Fibroblast of skin of left biceps (primary cell): Measurements from ENCODE around the gene EXTL1.
"Not testable (repeated sequence)": the region's sequence is repeated elsewhere in the genome, so short reads cannot be mapped to it uniquely, and the experiment has no call there.

ENCODE experiments used
- DNase-seq, 2 experiments: peaks; one replicate each; pipeline ENCODE4 v3.0.0-alpha.2; 2013; ENCODE audit warnings: low read depth in 2 of 2

The EXTL1 gene

DNA sequence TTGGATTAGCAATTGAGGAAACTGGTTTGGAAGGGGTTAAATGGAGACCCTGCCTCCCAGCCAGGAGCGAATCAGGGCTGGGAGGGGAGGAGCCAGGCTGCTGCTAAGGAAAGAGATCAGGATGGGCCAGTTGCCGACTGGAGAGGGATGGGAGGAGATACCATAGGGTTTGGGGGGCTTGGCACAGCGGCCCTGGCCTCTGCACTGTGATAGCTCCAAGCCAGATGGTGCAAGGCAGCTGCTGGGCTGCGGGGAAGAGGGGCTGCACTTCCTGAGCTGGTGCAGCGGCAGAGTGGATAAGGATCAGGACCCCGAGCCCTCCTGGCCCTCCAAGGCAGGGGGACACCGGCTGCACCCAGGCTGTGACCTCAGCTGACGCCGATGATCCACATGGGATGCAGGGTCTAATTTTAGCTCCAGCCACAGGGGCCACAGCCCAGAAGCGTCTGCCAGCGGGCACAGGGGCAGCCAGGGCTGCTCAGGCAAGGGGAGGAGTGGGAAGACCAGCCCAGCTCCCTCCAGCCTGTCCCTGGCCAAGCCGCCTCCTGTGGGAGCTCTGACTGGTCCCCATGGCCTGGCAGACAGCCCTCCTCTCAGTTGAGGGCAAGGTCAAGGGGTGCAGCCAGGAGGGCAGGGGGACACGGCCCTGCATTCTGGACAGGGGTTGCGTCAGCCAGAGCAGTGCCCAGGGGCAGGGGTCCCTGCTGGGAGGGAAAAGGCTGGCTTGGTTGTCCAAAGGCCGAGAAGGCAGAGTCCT, at the start of gene EXTL1:
Gene EXTL1, plus strand, starts transcription at position 129 of the 757 bp plus-strand sequence. CDS start 872 bp downstream, outside the sequence.
- no peak for DNase-seq

- DNase-seq, result no peak
Observed at GRCh38 chr1:25971811-25972180, 49.8 kb upstream of the EXTL1 start.

DNA sequence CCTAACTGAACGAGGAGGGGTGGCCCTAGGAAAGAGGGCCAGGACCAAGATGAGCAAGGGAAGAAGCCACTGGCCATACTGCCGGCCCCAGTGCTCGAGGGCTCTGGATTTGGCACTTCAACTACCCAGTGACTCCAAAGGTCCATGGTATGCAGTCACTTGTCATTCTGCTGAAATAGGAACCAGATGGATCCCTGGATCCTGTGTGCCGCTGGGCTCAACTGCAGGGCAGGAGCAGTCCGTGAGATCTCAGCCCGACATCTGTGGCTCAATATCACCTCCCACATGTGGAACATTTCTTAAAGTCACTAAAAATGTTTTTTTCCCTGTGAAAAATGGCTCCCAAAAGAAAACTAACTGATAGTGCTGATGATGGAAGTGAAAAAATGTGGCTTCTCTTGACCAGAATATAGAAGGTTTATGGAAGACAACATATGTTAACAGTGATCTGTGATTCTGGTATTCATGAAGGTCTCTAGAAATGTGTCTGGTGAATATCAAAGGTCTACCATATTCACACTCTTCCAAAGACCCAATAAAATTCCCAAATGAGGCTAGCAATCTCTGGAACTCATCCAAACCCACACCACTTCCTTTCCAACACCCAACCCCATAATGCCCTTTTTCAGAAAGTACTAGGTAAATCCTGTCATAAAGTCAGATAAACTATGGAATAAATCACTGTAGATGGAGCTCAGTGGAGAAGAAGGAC, 47.8 kb upstream of the EXTL1 start:
- peak in 1 of 2 experiments; percentile 18 for DNase-seq

GRCh38 chr1:25977801-25978200, 43.8 kb upstream of the EXTL1 start:
- DNase-seq, result no peak

DNA sequence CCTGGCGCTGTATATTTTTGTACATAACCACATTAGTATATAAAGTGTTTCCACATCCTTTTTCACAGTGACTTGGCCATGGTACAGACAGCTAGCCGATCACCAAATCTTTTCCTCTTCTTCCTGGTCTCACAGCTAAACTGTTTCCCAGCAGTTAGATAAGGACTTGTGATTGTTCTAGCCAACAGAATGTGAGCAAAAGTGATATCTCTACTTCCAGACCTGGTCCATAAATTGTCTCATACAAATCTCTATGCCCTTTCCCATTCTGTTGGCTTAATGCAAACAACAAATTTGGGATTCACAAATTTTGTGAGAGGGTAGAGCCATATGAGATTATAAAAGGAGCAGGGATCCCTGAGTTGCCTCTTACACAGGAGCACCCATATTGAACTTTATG, 43.2 kb upstream of the EXTL1 start:
- no peak for DNase-seq

GRCh38 chr1:25979210-25979609, 42.4 kb upstream of the EXTL1 start:
- no peak for DNase-seq

- no peak for DNase-seq
Observed at GRCh38 chr1:25985171-25985570, 36.4 kb upstream of the EXTL1 start.

DNA sequence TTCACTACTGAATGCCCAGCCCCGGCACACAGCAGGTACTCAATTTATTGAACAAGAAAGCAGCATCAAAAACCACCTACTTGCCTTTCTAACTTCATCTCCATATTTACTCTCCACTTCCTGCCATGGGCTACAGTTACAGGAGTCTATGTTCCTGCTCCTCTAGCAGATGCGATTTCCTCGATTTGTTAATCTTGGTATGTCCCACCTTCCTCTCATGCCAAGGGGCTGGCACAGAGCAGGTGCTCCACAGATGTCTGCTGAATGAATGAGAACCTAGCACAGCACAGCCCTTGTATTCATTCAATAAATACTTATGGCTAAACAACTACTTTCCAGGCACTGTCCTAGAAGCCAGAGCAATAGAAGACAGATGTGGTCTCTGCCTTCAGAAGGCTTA, 35.9 kb upstream of the EXTL1 start:
- no peak for DNase-seq

GRCh38 chr1:25986773-25987172, 34.8 kb upstream of the EXTL1 start:
- DNase-seq, result not testable (repeated sequence)

DNA sequence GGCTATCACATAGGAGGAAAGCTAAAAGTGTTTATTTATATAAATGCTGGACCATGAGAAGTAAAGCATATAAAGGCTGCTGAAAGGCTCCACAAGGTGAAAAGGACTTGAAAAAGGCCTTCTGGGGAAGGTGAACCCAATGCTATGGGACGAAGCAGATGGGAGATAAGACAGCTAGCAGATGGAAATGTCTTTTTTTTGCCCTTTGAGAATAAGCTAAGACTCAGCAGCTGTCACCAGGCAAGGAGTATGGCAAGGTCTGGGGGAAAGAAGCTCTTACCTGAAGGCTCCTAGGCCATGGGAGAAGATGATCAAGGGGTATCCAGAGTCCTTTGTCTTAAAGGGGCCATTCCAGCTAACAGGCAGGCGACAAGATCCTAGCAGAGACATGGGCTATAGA, 33.6 kb upstream of the EXTL1 start:
- no peak for DNase-seq

DNA sequence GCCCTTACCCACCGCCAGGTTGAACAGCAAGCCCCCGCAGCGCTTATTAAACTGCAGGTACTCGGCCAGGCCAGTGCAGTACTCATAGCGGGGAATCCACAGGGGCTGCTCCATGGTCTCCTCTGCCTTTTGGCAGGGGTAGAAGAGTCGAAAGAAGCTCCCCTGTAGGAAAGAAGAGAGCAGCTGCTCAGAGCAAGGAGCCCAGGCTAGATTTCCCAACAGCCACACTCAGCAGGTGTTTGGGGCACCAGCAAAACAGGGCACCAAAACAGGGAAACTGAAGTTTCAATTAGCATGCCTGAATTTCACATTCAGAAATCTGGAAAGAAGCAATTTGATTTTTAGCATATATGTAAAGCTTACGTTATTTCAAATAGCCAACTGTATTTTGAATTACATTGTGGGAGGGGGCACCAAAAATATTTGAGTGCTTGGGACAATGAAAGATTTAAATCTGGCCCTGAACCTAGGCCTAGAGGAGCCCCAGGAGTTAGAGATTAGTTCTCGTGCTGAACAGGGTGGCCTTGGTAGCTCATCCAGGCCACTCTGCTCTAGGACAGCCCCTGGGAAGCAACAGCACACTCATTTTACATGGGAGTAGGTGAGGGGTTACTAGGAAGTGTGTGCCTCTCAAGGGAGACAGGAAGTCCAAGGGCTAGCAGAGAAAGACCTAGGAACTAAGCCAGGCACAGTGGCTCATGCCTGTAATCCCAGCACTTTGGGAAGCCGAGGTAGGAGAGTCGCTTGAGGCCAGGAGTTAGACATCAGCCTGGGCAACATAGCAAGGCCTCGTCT, 31.9 kb upstream of the EXTL1 start:
- DNase-seq, result no peak

DNA sequence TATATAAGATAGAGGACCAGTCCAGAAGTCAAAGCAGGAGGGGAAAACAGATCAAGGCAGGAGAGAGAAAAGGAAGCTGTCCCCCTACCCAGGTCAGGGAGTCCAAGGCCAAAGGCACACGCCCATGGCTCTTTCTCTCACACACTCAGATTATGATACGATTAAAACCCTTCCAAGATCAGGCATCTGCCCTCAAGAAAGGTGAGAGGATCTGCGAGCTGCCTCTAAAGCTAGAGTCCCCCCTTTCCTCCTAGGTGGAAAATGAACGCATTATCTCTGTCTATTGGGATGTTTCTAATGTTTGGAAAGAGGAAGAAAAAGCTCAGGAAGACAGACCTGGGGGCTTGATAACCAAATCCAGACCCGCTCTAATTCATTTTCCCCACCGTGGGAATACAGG, 31.3 kb upstream of the EXTL1 start:
- DNase-seq, result no peak

DNA sequence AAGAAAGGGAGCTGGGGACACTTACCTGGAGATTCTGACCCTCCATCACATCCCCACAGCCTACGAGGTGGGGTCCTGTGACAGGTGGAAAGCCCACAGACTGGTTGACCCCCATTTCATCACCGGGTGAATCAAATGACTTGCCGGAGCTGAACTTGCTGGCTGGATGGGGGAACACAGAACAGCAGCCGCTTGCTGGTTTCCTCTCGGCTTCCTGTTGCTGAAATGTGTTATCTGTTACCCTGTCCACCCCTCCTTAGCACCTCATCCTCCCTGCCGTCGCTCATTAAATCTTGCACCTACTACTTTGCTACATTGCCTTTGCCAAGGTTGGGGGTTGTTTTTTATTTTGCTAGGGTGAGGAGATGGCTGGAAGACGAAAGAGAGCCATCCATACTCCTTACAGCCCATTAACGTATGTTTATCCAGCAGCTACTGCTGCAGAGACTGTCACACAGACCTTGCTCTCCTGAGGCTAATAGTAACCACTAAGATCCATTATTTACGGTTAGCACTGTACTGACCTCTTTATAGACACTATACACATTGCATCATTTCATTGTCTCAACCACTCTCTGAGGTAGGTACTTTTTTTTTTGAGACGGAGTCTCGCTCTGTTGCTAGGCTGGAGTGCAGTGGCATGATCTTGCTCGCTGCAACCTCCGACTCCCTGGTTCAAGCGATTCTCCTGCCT, 30.7 kb upstream of the EXTL1 start:
- DNase-seq, result no peak

DNA sequence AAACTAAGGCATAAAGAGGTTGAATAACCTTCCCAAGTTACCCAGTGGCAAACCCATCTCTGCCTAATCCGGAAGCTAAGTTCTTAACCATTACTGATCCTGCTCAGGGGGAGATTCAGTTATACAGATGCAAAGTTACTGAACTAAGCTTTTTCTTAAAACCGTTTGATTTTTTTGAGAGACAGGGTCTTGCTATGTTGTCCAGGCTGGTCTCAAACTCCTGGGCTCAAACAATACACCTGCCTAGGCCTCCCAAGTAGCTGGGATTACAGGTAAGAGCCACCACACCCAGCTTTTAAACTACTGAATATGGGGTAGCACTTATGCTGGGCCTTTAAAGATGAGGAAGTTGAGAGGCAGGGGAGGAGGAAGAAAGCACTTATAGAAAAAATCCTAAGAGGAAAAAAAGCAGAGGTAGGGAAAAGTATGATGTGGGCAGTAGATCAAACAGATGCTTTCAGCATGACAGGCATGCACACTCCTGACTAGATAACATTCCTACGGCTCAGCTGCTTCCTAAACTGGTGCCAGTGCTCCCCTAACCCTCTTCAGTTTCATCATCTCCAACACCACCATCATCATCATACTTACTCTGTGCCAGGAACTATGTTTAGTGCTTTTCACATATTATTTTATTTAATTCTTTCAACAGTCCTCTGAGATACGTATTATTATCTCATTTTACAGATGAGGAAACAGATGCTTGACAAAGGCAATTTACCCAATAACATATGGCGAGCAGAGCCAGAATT, 29.5 kb upstream of the EXTL1 start:
- peak in 1 of 2 experiments; percentile 25 for DNase-seq

DNA sequence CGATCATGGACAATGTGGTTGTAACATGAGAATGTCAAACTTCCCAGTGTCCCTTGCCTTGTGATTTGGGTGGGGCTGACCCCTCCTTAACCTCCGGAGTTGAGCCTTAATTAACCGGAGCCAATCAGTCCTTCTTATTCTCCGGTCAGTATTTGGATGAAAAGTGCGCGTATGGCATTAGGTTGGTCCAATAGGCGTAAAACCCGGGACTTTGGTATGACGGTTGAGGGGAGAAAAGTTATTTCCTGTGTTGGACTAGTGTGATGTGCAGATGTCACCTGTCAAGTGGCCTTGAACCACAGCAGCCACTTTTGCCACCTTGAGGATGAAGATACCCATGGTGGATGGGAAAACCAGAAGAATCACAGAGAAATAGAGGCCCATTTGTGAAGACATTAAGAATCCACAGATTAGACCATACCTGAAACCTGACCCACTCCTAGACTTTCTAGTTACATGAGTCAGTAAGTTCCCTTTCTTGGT, 28.8 kb upstream of the EXTL1 start:
- no peak for DNase-seq

DNA sequence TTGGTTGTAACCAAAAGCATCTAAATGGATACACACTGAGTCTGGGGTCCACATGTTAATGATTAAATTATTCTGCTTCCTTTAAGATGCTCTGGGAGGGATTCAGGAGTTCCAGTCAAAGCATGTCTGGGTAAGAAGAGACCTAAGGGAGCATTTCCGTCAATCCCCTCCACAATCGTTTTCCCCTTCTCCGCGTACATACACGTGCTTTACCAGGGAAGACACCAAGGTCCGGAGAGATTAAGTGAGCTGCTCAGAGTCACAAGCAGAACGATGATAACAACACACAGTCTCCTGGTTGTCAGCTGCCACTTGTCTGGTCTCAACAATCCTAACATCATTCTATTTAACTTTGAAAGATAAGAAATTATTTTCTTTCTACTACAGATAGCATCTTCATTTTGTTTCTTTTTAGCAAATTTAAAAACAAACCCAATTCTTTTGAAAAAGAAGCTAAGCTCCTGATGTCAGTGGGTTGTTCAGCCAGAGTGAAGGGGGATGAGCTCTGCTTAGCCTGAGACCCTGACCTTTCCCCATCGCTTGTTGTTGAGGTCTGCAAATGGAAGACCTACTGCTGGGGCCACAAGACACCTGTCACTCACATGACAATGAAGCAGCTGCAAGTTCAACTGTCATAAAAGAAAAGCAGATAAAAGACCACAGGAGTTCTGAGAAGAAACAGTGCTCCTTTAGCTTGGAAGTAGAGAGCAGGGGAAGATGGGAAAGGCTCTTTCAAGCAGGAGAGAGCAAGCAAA, 28.2 kb upstream of the EXTL1 start:
- no peak for DNase-seq

GRCh38 chr1:25994402-25995150, 27.0 kb upstream of the EXTL1 start:
- DNase-seq, result no peak

DNA sequence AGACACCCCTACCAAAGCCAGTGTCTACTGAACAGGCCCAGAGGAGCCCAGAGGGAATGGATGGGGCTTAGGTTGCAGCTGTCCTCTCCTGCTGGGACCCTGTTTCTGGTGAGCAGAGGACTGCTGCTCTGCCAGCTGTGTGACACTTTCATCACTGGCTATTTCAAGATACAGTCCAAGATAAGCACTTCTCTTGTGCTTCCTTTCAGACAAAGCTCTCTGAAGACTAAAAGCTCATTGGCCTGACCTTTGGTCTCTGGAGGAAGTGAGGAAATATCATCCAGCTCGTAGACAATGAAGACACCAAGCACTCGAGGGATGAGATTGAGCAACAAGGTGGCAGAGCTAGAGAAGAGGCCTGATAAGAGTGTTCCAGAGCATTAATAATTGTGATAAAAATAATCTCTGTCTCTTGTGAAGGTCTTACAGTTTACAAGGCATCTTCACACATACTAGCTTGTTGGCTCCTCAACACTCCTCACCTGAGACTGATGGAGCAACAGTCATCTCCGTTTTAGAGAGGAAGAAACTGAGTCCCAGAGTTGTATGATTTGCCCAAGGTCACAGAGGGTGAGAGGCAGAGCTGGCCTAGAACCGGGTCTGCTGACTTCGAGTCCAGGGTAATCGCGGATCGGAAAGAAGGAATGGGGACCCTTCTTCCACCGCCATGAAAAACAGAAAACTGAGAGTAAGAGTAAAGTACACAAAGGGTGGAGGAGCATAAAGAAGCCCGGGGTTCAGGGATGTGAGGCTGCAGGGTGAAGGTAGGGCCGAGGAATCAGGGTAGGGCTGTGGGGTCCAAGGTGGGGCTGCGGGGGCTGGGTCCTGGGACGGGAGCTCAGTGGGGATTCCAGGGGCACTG, 24.4 kb upstream of the EXTL1 start:
- no peak for DNase-seq
